PC-9 (cell line): Measurements from ENCODE around the gene ARHGAP26.
A peak's percentile ranks its signal among the peaks of the same experiment; 100 is the strongest.

Source experiments
- EZH2 ChIP-seq: fragments of 200-600 bp; sonication (generic); IDR thresholded peaks from 2 replicates; pipeline ENCODE4 v1.8.0; 2017; ENCODE audit warnings: antibody characterized with exemption, low read depth
- TF ChIP-seq, protein P1 (sequence below): fragments of 200-600 bp; sonication (generic); conservative IDR thresholded peaks from 2 replicates; pipeline ENCODE4 v1.6.1; 2017; ENCODE audit warnings: mixed run types, antibody characterized with exemption, mild to moderate bottlenecking, moderate library complexity

DNA sequence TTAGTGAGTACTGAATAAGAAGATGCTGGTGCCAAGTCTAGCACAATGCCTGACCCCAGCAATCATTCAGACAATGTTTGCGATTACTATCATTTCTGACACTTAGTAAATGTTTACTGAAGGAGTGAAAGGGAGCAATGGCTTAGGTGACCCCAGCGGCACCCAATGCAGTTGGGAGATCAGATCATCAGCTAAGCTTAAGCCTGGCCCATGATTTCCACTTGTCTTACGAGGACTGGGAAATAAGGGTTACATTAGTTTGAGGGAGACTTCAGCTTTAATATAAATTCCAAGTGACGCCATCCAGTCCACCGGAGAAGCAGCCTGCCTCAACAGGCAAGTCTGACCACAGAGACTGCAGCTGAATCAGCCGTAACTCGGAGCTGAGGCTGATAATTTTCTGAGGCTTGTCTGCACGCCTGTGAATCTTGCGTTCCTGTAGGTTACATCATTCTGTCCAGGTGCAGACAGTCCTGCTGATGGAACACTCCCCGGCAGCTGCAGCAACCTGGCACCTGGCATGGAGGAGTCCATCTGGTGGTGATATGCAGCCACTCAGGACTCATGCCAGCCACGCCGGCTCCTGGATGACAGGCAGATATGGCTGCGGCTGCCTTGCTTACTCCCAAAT, 49.4 kb upstream of the ARHGAP26 start:
- TF ChIP-seq, protein P1, sequence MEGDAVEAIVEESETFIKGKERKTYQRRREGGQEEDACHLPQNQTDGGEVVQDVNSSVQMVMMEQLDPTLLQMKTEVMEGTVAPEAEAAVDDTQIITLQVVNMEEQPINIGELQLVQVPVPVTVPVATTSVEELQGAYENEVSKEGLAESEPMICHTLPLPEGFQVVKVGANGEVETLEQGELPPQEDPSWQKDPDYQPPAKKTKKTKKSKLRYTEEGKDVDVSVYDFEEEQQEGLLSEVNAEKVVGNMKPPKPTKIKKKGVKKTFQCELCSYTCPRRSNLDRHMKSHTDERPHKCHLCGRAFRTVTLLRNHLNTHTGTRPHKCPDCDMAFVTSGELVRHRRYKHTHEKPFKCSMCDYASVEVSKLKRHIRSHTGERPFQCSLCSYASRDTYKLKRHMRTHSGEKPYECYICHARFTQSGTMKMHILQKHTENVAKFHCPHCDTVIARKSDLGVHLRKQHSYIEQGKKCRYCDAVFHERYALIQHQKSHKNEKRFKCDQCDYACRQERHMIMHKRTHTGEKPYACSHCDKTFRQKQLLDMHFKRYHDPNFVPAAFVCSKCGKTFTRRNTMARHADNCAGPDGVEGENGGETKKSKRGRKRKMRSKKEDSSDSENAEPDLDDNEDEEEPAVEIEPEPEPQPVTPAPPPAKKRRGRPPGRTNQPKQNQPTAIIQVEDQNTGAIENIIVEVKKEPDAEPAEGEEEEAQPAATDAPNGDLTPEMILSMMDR = peak; percentile 40; the same call in 1 of the 2 replicates
- no peak for TF ChIP-seq EZH2
